GM18519 (cell line): ENCODE data around the gene TCN1.
"Not testable (repeated sequence)": the region's sequence is repeated elsewhere in the genome, so short reads cannot be mapped to it uniquely, and the experiment has no call there.

Source experiments
- ATAC-seq: cut with Tn5 transposase; IDR thresholded peaks from one replicate; pipeline ENCODE4 v1.9.1; 2021; ENCODE audit warnings: mild to moderate bottlenecking, moderate library complexity; ENCODE audit not compliant: unreplicated experiment, low FRiP score

Gene TCN1

GRCh38 chr11:59866397-59866796, at the start of gene TCN1:
TSS of gene TCN1 (minus strand) at chr11:59866487. CDS start at chr11:59866470, 17 bp downstream.
- ATAC-seq = no peak

- not testable (repeated sequence) for ATAC-seq
These were observed 37.3 kb upstream of the TCN1 start for GRCh38 chr11:59903569-59903968.

DNA sequence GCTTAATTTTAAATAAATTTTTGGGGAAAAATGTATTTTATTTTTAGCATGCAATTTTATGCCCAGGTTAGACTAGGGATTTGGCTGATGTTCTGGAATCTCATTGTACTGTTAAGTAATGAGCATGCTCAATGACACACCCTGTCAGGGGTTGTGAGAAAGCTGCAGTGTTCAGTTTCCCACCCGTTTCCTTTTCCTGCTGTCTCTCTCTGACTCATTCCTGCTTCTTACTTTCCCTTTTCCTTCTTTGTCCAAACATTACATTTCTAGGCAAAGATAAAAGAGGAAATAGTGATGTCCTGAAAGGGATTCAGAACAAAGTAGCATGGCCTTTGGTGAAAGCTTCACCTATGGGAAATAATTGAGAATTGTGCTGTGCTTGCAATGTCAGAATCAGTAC, 35.0 kb upstream of the TCN1 start:
- no peak for ATAC-seq

- no peak for ATAC-seq
These were observed 34.3 kb upstream of the TCN1 start for GRCh38 chr11:59900366-59901126.

GRCh38 chr11:59899532-59899931, 33.2 kb upstream of the TCN1 start:
- no peak for ATAC-seq

DNA sequence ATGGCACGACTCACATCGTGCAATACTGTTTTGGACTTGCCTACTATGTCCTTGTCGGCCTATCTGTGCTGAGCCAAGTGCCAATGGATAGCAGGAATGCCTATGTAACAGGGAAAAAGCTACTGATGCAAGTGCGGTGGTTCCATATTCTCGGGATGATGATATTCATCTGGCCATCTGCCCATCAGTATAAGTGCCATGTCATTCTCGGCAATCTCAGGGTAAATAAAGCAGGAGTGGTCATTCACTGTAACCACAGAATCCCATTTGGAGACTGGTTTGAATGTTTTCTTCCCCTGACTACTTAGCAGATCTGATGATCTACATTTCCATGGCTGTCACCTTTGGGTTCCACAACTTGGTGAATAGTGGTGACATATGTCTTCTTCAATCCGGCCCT, 32.4 kb upstream of the TCN1 start:
- ATAC-seq = no peak

DNA sequence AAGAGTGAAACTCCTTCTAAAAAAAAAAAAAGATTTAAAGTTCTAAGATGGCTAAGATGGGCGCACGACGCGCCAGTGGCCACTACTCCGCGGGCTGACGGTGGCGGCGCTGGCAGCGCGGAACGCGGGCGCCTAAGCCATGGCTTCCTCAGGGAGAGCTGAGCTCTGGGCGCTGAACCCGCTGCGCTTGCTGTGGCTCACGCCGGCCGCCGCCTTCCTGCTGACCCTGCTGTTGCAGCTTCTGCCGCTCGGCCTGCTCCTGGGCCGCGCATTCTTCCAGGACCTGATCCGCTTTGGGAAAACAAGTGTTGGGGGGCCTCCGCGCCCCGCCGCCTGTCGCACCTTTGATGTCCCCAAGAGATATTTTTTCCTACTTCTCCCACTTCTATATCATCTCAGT, 31.8 kb upstream of the TCN1 start:
- ATAC-seq = no peak

DNA sequence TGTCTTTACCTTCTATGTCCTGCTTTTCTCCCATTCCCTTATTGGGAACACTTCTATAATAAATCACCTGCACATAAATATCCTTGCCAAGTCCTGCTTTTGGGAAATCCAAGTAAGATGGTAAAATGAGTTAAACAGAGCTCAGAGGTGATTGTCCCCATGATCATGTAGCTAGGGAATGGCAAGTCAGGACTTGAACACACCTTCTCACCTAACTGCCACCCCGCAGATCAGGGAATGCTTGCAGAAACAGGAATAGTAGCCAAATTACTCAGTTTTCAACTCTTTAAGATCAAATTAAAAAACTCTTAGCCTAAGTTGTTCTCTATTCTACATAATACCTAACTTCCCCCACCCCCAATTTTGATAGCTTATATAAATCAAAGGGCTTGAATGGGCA, 28.3 kb upstream of the TCN1 start:
- no peak for ATAC-seq

DNA sequence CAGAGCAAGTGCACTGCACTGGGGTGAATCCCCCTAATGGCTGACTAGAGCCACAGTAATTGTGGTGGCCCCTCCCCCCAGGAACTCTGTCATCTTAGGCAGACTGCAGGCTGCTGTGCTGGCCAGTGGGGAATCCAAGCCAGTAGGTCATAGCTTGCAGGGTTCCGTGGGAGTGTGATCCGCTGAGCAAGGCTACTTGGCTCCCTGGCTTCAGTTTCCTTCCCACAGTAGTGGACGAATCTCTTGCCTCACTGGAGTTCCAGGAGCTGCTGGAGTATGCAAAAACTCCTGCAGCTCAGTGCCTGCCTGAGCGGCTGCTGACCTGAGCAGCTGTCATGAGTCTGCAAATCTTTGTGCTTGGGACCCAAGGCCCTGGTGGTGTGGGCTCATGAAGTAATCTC, 25.5 kb upstream of the TCN1 start:
- ATAC-seq = no peak

GRCh38 chr11:59887156-59887555, 20.9 kb upstream of the TCN1 start:
- not testable (repeated sequence) for ATAC-seq

- ATAC-seq = no peak
These were observed 17.3 kb upstream of the TCN1 start for GRCh38 chr11:59883597-59883996.

- no peak for ATAC-seq
These were observed 13.3 kb upstream of the TCN1 start for GRCh38 chr11:59879567-59879966.

DNA sequence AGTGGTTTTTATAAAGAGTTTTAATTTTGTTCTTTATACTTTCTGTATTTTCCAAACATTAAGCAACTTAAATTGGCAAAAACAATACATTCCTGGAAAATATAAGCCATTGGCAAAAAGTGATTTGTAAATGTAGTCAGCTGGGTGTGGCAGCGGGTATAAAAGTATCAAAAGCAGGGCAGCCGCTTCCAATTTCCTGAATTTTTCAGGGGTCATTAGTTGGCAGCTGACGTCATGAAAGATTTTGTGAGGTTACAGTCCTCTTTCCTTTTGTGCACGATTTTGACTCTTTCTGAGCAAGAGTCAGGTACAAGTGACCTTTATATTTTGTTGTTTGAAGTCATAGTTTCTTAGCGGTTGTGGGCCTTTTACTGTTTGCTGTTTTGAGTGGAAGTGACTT, 12.3 kb upstream of the TCN1 start, which contains the start of gene OOSP3:
OOSP3 (plus strand) TSS at position 208 of the 400 bp plus-strand sequence; CDS start at position 235, 27 bp downstream.
- ATAC-seq = no peak

DNA sequence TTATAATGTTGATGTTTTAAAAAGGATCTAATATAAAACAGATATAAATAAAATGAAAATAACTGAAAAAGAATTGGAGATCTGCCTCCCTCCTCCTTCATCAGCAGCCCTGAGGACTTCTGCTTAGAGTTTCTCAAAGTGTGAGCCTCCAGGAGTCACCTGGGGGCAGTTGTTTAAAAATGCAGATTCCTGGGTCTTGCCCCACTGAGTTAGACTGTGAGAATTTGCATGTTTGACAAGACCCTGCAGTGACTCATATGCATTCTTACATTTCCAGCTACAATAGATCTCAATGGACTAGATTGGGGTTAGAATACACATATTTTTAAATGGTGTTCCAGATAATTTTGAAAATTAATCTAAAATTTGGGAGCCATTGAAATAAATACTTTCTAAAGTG, 11.5 kb upstream of the TCN1 start:
- ATAC-seq = no peak

- ATAC-seq = no peak
These were observed 11.0 kb upstream of the TCN1 start for GRCh38 chr11:59877325-59877724.

DNA sequence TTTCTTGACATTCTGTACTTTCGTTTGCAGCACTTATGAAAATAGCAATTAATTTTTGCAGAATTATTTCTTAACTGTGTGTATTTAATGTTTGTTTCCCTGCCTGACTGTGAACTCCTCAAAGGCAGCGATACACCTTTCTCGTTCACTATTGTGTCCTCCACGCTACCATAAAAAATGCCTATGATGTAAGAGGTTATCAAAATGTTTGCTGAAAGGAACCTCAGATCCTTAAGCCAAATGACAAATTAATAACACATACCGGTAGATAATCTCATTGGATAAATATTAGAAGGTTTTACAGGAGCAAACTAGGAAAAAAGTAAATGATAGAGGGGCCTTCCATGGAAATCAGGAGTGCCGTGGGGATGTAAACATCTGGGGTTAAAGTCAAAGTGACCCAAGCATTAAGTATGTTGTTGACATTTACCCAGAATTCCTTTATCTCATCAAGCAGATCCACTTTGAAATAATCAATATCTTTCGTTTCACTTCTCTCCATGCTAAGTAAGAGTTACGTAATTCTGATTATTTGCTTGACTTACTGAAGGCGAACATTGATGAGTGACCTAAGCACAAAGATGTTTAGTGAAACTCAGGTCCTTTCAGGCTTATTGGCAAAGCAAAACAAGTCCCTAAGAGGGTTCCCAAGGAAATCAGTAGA, 9.7 kb upstream of the TCN1 start:
- no peak for ATAC-seq

- no peak for ATAC-seq
These were observed 5.8 kb upstream of the TCN1 start for GRCh38 chr11:59872076-59872475.

- no peak for ATAC-seq
These were observed 1.7 kb upstream of the TCN1 start for GRCh38 chr11:59867946-59868345.

- ATAC-seq = no peak
These were observed 549 bp upstream of the TCN1 start for GRCh38 chr11:59866836-59867235.

DNA sequence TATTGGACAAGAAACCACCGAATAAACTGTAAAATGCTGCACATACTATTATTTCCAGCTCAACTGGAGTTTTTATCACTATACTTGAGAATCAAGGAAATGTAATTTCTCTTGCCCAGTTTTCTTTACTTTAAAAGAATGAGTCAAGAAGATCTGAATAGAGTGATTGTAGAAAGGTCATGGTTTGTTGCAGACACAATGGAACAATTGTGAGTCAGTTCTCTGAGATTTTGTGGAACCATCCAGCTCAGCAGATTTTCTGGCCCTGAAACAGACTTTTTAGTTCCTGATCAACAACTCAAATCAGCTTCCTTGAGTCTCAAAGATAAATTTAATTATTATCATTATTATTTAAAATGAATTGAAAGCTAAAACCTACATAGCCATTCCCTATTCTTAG, 1.3 kb downstream of the TCN1 start:
- no peak for ATAC-seq

DNA sequence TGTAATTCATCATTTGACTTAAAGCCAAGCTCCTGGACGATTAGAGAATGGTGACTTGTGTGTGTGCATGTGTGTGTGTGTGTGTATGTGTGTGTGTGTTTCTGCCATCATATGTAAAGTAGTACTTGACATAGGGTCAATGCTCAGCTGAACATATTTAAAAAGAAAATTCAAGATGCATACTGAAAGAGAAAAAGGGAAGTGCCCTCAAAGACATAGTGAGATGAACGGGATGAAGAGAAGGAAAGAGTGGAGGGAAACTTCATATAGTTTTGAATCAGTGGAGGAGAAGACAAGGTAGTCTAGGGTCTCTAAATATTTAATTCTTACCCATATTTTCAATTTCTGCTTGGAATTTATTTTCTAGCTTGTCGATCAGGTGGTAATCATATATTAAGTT, 4.0 kb downstream of the TCN1 start:
- ATAC-seq = no peak

DNA sequence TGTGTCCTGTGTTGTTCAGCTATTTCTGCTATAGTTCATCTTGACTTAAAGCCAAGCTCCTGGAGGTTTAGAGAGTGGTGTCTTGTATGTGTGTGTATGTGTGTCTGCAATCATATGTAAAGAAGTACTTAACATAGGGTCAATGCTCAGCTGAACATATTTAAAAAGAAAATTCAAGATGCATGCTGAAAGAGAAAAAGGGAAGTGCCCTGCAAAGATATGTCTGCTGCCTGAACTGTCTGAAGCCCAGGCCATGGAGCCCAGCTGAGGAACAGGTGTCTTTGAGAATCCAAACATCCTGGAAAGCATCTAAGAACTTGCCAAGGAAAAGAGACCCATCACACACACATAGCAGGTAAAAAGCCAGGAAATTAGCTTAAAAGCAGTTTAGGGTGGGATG, 6.6 kb downstream of the TCN1 start:
- no peak for ATAC-seq
